Thyroid gland (tissue), 4 donors: Measurements from ENCODE around the gene GPC6. TPM values are rescaled to one million over a fixed set of nuclear protein-coding genes. Genes with fewer than 3 reads are reported as not detected.

Experiments
- DNase-seq, 2 donors: peaks; one replicate each; pipeline ENCODE4 v3.0.0-alpha.2; 2019
- H3K27ac ChIP-seq, 3 donors: fragments of 200-600 bp; sonication (generic); 1 replicate in 2 of 3; 2 replicates in 1 of 3; pipeline ENCODE4 v1.5.1; 2016 to 2019; ENCODE audit warnings: mild to moderate bottlenecking in 1 of 3, moderate library complexity in 1 of 3
- H3K27me3 ChIP-seq: fragments of 200-600 bp; sonication (generic); one replicate; pipeline ENCODE4 v1.5.1; 2019
- H3K36me3 ChIP-seq, 2 donors: fragments of 200-600 bp; sonication (generic); one replicate each; pipeline ENCODE4 v1.5.1; 2016 to 2019
- H3K4me1 ChIP-seq, 2 donors: fragments of 200-600 bp; sonication (generic); one replicate each; pipeline ENCODE4 v1.5.1; 2017 to 2019
- H3K4me3 ChIP-seq, 3 donors: fragments of 200-600 bp; sonication (generic); replicated peaks in 1 of 3; 1 replicate in 2 of 3; 2 replicates in 1 of 3; pipeline ENCODE4 v1.5.1; 2016; ENCODE audit warnings: mild to moderate bottlenecking in 1 of 3
- H3K9me3 ChIP-seq: fragments of 200-600 bp; sonication (generic); one replicate; pipeline ENCODE4 v1.5.1; 2017
- POLR2A ChIP-seq, 2 donors: fragments of 450-650 bp; IDR thresholded peaks; one replicate each; pipeline ENCODE4 v1.6.1; 2017; ENCODE audit warnings: antibody characterized with exemption in 2 of 2, mild to moderate bottlenecking in 2 of 2, moderate library complexity in 1 of 2
- WGBS, 2 donors: methylation state at CpG; one replicate each; pipeline ENCODE4 v1.1.5; 2017; 5-methylcytosine and 5-hydroxymethylcytosine counted together
- intact Hi-C: fragments of 100-400 bp; cut with DNase I; formaldehyde crosslinking; loops from one replicate; pipeline ENCODE4 v1.15.1; 2023
- small RNA-seq: library from RNA; depleted of rRNA; stranded (forward); fragments of <200 nt; gene quantifications from one replicate; pipeline ENCODE3, GENCODE V24; 2016
- total RNA-seq, 4 donors: library from RNA; depleted of rRNA; stranded (reverse); fragments of >200 nt; gene quantifications; one replicate each; pipeline ENCODE4 v1.2.3, GENCODE V29; 2016
- TF ChIP-seq, protein P1 (sequence below), 6 experiments: fragments of 200-600 bp in 3 of 6; fragments of 450-650 bp in 3 of 6; sonication (generic) in 3 of 6; IDR thresholded peaks; one replicate each; pipeline ENCODE4 v1.5.1; 2016 to 2019; ENCODE audit warnings: antibody characterized with exemption in 6 of 6, mild to moderate bottlenecking in 2 of 6, inconsistent platforms in 1 of 6, moderate library complexity in 1 of 6

GPC6 gene
- total RNA-seq, 4 donors from 2014 or later: 2.8 to 13.4 (median 7.5) TPM

DNA sequence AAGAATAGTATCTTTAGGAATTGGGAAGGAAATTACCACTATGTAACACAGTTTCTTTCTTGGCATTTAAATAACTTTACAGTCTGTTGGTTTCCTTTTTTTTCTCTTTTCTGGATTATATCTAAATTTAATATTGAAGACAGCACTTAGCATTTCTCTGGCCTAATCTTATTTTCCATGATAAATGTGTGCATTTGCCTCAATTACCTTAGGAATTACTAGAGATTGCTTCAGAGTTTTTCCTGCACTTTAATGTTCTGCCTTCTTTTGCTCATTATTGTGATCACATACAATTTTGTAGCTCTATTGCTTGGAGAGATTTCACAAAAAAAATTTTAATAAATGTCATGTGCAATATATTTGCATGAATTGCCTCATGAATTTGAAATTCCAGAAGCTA is 1227.7 kb downstream of the GPC6 start:
- intact Hi-C loops: no loop called here
- TF ChIP-seq, protein P1, sequence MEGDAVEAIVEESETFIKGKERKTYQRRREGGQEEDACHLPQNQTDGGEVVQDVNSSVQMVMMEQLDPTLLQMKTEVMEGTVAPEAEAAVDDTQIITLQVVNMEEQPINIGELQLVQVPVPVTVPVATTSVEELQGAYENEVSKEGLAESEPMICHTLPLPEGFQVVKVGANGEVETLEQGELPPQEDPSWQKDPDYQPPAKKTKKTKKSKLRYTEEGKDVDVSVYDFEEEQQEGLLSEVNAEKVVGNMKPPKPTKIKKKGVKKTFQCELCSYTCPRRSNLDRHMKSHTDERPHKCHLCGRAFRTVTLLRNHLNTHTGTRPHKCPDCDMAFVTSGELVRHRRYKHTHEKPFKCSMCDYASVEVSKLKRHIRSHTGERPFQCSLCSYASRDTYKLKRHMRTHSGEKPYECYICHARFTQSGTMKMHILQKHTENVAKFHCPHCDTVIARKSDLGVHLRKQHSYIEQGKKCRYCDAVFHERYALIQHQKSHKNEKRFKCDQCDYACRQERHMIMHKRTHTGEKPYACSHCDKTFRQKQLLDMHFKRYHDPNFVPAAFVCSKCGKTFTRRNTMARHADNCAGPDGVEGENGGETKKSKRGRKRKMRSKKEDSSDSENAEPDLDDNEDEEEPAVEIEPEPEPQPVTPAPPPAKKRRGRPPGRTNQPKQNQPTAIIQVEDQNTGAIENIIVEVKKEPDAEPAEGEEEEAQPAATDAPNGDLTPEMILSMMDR (IDR thresholded peaks at IDR 0.05): no peak
- no peak for TF ChIP-seq POLR2A (IDR thresholded peaks at IDR 0.05)

DNA sequence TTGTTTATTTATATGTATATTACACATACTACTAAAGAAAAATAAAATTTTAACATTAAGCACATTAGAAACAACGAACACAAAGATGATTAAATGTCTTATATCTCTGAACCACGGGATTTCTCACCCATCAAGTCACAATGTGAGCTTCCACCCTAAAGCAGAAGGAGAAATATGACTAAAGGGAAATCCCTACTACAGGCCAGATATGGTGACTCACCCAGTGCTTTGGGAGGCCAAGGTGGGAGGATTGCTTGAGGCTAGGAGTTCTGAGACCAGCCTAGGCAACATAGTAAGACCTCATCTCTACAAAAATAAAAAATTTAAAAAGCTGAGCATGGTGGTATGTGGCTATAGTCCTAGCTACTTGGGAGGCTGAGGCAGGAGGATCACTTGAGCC is 1228.3 kb downstream of the GPC6 start:
- Histone ChIP-seq H3K27ac (no peak overlapping the region), H3K27me3 (no peaks in the 10 kb centered on the region), H3K9me3 (no peaks in the 10 kb centered on the region), H3K4me1 (no peaks in the 10 kb centered on the region), H3K36me3 (no peaks in the 10 kb centered on the region), H3K4me3 (no peak overlapping the region)
- TF ChIP-seq, protein P1 (IDR thresholded peaks at IDR 0.05): no peak
- no peak for DNase-seq
- intact Hi-C loops: no loop called here
- whole genome bisulfite sequencing, 2 donors: 75 to 87% methylated on average over 2 of the region's 2 CpGs

More for the DNA sequence above, 1227.7 kb downstream of the GPC6 start:
- Histone ChIP-seq H3K27ac (no peak overlapping the region), H3K36me3 (no peaks in the 10 kb centered on the region), H3K27me3 (no peaks in the 10 kb centered on the region), H3K9me3 (no peaks in the 10 kb centered on the region), H3K4me1 (no peaks in the 10 kb centered on the region), H3K4me3 (no peak overlapping the region)
- no peak for DNase-seq

DNA sequence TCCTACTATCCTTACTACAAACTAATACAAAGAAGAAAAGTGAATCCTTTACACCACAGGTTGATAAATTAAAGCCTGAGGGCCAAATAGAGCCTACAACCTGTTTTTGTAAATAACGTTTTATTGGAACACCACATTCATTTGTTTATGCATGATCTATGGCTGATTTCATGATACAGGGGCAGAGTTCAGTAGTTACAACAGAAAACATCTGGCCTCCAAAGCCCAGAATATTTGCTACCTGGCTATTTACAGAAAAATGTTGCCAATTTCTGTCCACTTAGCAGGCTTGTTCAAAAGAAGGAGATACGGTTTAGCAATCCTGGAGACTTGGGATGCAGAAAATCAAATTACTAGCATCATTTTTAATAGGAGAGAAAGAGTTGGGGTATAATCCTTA is 1228.8 kb downstream of the GPC6 start:
- Histone ChIP-seq H3K4me3 (no peak overlapping the region), H3K4me1 (no peaks in the 10 kb centered on the region), H3K36me3 (no peaks in the 10 kb centered on the region), H3K27me3 (no peaks in the 10 kb centered on the region), H3K27ac (no peak overlapping the region), H3K9me3 (no peaks in the 10 kb centered on the region)
- 68 to 80% methylated on average over 2 of the region's 2 CpGs for WGBS, 2 donors
- intact Hi-C loops: no loop called here
- no peak for DNase-seq
- no peak for TF ChIP-seq POLR2A (IDR thresholded peaks at IDR 0.05)
- TF ChIP-seq, protein P1 (IDR thresholded peaks at IDR 0.05): no peak

Small RNA genes within 50 kb of the gene (small RNA-seq; reads per million reads assigned to genes)
- gene RNA5SP35: not detected
